NCI-H524 (cell line): ENCODE measurements around the gene RASAL1.
A peak's percentile ranks its signal among the peaks of the same experiment; 100 is the strongest.
"Not testable (repeated sequence)": the region's sequence is repeated elsewhere in the genome, so short reads cannot be mapped to it uniquely, and the experiment has no call there.

Experiments
- DNase-seq, 2 experiments: peaks; one replicate each; lab custom pipeline; 2025; lab: John Stamatoyannopoulos, UW

The RASAL1 gene

DNA sequence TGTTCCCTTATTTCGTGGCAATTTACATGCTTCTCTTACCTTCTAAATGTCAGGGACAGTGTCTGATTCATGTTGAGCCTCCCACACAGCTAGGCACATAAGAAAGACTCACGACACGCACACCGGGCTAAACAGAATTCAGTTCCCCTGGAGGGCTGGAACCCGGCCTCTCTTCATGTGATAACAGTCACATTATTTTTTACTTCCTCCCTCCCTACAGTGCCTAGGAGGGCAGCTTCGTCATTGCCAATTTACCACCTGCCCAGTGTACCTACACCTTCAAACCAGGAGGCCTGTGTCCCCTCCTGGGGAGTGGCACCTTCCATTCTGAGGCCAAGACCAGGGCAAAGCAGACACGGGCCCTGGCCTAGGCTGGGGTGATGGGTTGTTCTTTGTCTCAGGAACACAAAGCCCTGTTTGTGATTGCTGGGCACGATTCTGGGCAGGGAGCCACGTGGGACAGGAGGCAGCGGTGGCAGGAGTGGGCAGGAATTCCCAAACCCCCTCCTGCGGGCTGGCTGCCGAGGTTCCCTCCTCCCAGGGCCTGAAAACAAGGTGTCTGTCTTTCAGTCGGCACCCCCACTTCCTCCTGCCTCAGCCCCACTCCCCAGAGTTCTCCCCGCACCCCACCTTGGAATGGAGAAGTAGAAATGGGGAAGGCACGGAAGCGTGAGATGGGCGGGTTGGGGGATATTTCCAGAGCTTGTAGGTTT is 6.8 kb upstream of the RASAL1 start:
- DNase-seq = no peak

DNA sequence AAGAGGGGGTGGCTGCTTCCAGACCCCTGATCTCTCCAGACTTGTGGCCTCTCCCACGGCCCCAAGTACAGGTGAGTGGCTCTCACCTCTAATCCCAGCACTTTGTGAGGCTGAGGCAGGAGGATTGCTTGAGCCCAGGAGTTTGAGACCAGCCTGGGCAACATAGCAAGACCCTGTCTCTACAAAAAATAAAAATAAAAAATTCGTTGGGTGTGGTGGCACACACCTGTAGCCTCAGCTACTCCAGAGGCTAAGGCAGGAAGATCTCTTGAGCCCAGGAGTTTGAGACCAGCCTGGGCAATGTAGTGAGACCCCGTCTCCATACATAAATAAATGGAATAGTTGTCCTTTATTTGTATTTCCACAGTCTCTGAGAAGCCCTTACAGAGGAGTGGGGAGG is 6.2 kb upstream of the RASAL1 start:
- DNase-seq = not testable (repeated sequence)

DNA sequence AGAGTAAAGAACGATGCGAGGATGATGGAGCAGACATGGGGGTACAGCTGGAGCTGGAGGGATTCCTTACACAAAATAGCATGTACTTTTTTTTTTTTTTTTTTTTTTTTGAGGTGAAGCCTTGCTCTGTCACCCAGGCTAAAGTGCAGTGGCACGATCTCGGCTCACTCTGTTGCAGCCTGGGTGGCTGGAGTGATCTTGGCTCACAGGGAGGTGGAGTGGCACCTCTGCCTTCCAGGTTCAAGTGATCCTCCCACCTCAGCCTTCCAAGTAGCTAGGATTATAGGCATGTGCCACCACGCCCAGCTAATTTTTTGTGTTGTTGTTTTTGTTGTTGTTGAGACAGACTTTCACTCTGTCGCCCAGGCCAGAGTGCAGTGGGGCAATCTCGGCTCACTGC is 5.1 kb upstream of the RASAL1 start:
- no peak for DNase-seq

DNA sequence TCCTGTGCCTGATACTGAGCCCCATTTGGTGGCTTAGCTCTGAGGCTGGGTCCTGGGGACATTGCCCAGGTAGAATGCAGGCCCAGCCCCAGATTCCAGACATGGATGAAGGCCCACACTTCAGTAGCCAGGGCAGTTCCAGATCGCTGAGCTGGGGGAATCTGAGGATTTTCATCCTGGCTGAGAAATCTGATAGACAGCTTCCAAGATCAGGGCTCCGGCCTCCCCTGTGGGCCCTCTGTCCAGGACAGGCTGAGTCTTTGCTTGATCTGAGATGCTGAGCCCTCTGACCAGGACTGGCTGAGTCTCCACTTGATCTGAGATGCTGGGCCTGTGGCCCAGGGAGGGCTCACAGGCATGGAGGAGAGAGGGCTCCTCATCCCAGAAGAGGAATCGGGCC is 3.3 kb upstream of the RASAL1 start:
- DNase-seq = no peak

DNA sequence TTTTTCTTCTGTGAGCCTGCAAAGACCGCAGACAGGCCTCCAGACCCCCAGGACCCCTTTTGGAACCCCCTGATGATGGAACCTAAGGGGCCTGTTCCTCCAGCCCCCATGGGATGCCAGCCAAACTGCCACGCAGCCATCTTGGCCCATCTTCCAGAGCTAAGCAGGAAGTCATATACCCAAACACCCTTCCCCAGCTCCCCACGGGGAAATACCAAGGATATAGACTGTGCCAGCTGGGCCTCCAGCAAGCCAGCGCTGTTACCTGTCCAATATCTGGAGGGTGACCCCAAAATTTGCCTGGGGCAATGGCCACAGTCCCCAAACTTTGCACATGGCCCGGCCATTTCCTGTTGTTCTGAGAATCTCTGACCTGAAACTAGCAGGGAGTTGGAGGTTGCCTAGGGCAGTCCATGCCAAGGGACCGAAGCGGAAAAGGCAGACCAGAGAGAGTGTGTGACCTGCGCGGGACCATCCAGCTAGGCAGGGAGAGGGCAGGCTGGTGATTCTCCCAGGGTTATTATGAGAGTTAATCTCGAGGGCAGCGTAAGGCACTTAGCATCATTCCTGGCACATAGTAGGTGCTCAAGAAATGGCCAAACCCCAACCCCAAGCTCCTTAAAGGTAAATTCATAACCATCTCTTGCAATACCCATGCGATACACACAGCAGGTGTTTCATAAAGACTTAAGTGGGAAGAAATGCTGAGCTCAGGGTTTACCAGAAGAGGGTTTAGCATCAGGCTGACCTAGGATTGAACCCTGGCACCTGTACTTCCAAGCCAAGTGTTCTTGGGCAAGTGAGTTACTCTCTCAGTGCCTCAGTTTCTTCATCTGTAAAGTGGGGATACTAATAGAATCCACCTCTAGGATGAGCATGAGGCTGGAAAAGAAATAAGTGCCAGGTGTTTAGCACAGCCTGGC is 2.6 kb upstream of the RASAL1 start:
- DNase-seq = no peak

DNA sequence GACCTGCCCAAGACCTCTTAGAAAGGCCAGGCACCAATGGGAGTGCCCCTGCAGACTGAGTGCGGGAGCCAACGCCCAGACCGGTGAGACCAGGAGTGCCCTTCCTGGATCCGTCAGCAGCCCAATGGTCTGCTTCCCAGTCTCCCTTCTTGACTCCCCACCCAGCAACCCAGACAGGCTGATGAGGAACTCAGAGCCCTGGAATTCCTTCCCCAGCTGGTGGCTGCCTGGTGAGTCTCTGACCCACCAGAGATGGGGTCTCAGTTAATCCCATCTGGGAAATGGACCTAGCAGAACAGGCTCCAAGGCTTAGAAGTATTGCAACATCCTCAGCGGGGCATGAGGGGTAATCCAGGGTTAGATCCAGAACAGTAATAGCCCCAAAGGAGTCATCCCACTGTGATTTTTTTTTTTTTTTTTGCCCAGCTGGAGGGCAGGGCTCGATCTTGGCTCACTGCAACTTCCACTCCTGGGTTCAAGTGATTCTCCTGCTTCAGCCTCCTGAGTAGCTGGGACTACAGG is 1.5 kb upstream of the RASAL1 start:
- DNase-seq = no peak

DNA sequence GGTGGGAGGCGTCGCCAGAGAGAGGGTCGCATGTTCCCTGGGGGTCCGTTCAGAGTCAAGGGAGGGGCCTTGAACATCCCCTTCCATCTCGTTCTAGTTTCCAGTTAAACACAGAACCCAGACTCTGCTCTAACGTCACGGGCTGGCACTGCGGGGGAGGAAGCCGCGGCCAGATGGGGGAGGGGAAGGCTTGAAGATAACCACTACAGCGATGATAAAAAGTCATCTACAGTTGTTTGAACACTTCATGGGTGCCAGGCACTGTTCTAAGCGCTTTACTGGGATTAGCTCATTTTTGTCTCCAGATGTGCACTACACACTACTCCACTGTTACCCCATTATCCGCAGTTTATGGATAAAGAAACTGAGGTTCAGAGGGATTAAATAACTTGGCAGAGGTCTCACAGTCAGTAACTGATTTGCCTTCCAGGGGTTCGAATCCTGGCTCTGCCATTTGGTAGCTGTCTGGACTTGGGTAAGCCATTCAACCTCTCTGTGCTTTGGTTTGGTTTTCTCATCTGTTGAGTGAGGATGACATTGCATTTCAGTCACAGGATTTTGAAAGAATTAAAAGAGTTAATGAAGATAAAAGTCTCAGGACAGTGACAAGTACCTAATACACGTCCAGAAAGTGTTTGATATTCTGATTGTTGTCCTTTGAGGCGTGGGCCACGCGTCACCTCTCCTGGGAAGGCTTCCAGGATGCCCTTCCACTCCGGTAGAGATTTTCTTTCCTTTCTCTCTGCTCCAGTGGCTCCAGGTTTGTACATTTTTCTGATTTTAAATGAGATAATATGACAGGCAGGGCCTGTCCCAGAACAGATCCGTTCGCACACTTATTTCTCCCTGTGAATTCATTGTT is 798 bp upstream of the RASAL1 start:
- no peak for DNase-seq

DNA sequence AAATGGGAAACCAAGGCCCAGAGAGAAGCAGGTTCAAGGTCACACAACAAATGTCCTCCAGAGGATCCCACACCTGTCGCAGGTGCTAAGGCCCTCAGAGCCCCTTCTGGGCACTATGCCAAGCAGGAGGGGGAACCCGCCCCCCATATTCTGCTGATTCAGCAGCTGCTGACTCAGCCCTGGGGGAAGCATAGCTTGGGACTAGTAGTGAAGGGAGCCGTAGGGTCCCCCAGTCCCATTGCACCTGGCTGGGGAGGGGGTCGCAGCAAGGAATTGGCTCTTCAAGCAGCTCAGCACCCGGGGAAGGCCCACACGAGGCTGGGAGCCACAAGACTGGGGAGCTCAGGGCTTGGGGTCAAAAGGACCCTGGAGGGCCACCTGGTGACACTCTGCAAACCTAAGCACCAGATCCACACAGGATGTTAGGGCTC is 1.0 kb downstream of the RASAL1 start:
- DNase-seq = no peak

DNA sequence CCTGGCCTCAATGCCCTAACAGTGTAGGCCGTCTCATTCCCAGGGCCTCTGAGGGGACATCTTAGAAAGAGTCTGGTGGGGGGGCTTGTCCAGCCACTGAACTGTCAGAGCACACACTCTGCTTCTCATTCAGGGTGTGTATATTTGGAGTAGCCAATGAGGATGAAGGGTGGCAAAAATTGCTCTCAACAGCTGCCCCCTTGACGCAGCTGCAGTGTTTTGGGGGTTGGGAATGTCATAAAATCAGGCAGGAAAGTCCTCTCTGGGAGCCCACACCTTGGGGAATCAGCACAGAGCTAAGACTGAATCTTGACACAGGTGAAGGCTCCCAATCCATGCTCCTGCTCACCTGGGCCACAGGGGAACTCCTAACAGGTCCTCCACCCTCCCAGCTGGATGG is 1.5 kb downstream of the RASAL1 start:
- DNase-seq = no peak

DNA sequence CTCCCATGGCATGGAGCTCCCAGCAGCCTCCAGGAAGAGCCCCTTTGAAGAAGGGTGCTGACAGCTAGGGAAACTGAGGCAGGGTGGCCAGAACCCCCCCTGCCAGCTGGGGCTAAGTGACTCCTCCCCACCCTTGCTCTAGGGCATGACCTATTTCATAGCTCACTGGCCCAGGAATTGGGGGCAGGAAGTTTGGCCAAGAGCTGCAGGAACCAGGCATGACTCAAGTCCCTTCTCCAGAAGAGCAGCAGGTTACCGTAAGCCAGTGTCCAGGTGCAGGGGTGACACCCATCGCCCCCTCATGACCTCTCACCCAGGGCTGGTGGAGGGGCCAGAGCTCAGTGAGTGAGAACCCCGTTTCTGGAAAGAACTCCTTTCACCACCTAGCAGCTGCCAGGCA is 1.9 kb downstream of the RASAL1 start:
- no peak for DNase-seq

DNA sequence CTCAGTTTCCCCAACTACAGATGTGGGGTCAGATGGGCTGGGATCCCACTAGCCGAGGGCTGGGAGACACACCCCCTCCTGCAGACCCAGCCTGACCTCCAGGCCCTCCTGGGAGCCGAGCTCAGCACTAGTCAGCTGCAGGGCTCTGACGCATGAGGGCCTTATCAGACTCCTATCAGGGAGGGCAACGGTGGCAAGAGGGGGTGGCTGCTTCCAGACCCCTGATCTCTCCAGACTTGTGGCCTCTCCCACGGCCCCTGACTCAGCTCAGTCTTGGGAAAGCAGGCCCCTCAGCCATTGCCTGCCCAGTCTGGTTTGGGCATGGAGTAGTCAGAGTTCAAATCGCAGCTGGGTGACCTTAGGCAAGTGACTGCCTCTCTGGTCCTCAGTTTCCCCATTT is 2.5 kb downstream of the RASAL1 start:
- no peak for DNase-seq

DNA sequence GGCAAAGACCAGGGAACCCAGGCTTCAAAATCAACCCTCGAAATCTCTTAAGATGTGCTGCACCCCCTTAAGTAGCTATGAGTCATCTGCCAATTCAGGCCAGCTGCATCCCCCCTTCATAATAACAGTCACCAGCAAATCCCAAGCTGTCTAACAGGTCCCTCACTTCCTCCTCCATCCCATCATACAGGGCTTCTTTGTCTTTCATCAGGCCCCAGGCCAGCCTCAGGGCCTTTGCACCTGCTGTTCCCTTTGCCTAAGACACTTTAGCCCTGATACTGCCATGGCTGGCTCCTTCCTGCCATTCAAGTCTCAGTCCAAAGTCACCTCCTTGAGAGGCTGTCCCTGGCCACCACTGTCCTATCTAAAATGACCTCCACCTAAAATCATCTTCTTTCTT is 4.0 kb downstream of the RASAL1 start:
- no peak for DNase-seq

DNA sequence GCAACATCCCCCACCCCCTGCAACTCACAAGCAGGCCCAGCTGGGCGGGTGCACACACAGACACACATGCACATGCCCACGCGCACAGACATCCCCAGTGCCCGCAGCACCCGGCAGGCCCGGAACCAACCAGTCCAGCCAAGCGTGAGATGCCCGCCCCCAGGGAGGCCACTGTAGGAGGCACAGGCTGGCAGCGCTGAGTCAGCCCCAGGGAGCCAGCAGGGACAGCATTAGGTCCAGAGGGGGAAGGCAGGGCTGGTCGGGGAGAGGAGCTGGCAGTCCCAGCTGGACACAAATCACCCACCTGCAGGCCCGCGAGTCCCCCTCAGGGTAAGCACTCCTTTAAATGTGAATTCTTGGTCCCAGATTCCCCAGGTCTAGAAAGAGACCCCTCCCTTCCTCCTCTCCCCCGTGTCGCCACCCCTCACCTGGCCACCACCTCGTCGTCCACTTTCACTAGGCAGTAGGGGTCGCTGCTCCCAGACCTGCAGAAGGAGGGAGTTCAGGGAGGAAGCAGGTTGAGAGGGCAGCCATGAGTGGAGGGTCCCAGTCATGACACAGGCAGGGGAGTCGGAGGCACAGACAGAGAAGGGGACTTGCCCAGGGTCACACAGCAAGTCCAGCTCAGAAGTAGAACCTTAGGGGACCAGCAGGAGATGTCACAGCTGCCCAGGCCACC is 5.0 kb downstream of the RASAL1 start:
- DNase-seq = no peak

DNA sequence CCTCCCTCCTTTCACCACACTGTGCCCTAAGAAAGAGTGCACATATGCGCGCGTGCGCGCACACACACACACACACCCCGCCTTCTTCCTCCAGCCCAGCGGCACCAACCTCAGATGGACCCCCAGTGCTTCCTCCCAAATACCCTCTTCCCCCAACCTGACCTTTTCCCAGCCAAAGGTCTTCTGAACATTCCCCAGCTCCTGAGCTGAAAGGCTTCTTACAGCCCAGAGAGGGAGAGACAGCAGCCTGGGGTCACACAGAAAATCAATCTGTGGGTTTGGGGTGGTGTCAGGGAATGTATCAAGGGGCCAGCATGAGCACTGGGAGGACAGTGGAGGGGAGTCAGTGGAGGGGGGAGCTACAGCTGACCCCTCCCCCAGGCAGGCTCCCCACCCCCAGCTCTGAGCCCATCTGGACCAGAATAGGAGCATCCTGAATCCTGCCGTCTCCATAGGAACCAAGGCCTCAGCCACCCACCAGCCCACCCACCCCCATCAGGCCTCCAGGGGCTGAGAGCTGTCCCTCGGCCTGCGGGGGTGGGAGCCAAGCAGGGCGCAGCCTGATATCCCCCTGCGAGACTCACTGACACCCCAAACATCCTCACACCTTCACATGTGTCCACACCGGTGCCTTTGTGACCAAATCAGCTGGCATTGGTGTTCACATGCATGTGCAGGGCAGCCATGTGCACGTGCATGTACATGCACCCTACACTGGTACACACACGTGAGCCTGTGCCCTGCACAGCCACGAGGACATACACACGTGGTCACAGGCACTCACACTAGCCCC is 5.7 kb downstream of the RASAL1 start:
- no peak for DNase-seq

DNA sequence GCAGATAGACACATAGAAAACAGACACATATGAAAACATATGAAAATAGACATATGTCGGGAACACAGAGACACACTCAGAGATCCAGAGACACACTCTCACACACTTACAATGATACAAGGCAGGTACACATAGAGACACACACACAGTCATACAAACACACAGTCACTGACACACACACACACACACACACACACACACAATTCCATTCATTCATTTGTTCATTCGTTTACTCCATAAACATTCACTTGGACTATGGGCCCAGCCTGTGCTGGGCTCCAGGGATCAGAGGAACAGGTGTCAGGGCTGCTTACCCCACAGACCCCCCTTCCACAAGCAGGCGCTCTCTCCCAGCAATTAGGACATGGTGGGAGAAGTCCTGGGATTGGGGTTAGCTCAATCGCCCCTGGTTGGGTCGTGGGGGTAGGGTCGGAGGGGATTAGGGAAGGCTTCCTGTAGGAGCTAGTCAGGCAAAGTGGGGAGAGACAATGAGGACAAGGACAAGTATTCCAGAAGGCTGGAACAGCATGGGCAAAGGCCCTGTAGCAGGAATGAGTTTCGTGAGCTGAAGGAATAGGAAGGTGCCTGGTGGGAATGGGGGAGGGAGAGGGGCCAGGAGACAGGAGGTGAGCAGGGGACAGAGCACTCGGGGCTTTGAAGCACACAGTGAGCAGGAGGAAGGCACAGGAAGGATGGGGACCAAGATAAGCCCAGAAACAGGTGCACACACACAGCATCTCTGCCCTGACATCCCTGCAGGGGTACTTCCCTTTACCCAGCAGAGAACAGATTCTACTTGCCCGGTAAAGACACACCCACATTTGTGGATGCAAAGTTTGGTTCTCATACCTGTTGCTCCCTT is 6.5 kb downstream of the RASAL1 start:
- DNase-seq = no peak

DNA sequence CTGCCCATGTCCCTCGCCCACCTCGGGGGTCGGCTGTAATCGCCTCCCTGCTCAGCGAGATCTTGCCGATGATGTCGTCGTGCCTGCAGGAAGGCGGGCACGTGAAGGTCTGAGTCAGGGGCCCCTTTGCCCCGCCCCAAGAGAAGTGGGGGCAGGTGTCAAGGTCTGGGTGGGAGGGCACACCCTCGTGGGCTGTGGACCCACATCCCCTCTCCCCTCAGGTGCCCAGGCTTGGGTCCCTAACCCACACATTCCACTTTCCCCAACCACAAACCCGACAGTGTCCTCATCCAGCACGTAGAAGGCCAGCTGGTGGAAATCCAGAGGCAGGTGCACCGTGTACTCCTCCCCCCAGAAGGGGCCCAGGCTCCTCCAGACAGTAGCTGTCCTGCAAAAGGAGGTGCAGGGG is 7.8 kb downstream of the RASAL1 start:
- no peak for DNase-seq

DNA sequence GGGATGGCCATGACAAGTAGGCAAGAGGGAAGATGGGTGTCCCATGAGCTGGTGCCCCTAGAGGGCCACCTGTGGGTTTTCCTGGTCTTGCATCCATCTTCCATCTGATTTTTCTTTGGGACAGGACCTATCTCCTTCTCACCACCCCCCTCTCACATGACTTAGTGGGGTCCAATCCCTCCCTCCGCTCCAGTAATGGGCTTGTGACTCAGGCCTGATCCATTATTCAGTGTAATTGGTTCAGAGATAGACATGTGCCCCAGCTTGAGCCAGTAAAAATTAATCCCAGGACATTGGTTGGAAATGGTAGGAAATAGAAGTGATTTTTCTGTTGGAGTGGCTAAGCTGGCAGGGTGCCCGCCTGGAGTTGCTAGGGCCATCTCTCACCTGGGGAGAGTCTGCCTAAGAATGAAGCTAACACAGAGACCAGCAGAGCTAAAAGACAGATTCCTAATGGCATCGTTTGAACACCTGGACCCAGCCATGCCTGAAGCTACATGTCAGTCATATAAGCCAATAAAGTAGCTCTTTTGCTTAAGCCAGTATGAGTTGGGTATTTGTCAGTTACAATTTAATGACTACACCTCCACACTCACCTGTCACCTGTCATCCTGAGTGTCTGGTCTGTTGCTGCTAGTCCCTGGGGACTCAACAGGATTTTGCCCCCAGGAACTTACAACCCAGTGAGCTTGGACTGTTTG is 14.7 kb downstream of the RASAL1 start:
- DNase-seq = no peak

DNA sequence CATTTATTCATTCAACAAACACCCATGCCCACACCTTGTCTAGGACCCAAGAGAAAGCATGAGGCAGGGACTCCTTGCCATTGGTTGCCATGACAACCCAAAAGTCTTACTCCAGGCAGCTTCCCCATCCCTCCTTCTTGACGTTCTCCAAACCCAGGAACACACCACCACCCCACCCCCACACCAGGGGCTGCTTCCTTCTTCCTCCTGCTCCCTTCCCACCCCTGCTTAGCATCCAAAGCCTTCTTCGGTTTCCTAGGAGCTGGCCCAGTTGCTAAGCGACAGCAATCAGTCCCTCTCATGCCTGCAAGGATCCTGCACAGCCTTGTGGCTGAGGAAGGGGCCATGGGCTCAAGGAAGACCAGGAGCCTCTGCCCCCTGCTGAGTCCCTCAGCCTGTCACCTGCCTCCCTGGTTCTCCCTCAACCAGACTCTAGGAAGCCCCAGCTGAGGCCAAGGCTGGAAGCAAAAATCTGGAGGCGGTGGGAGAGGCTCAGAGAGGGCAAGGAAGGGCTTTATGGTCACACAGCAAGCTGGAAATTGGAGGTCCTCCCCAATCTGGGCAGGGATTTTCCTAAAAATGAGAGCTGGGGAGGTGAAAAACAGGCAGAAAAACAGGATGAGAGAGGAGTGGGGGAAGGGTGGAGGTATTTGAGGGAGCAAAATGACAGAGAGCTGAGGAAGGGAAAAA is 15.4 kb downstream of the RASAL1 start:
- peak in 1 of 2 experiments; percentile 17 for DNase-seq

DNA sequence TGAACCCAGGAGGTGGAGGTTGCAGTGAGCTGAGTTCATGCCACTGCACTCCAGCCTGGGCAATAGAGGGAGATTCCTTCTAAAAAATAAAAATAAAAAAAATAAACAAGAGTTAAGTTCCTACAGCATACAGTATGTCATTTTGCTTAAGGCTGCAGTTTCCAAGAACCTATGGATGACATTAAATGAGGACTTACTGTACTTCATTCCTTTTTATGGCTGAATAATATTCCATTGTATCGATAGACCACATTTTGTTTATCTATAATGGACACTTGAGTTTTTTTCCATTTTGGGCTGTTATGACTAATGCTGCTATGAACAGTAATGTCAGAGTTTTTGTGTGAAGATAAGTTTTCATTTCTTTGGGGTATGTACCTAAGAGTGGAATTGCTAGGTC is 17.4 kb downstream of the RASAL1 start:
- DNase-seq = no peak
